Measurements from ENCODE around the gene MON1B.

DNA sequence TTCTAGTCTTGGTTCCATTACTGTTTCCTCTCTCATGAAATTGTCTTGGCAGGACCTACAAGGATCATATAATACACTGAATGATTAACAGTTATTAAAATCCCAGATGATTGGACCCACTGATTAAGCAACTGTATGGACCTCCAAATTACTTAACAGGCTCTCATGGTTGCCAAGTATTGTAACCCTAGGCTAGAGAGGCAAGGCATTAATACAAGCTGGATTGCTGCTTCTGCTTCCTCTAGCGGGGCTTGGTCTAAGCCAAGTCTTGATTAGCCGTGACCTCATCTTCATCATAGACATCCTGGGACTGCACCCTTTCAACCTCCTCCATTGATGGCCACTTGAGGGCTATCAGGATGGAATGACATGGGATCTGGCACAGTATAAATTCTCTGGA, 55.2 kb downstream of the MON1B start:
- TF ChIP-seq TEAD2 (tag; IDR thresholded peaks at IDR 0.05) (no peak), GTF2F1 (IDR thresholded peaks at IDR 0.05; ENCODE audit: low read depth, low read length) (no peak), SMAD4 (CRISPR knock-in tag; conservative IDR thresholded peaks at IDR 0.05) (no peak), RFX5 (IDR thresholded peaks at IDR 0.05; ENCODE audit: low read depth, low read length) (no peak), ZNF76 (CRISPR knock-in tag; IDR thresholded peaks at IDR 0.05; ENCODE audit: borderline replicate concordance) (no peak), GABPB2 (CRISPR knock-in tag; conservative IDR thresholded peaks at IDR 0.05) (no peak), MIER1 (IDR thresholded peaks at IDR 0.05; ENCODE audit: low read depth) (no peak)
- TF ChIP-seq, protein P1, sequence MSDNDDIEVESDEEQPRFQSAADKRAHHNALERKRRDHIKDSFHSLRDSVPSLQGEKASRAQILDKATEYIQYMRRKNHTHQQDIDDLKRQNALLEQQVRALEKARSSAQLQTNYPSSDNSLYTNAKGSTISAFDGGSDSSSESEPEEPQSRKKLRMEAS (CRISPR knock-in tag; IDR thresholded peaks at IDR 0.05): no peak
- TF ChIP-seq, protein P2, sequence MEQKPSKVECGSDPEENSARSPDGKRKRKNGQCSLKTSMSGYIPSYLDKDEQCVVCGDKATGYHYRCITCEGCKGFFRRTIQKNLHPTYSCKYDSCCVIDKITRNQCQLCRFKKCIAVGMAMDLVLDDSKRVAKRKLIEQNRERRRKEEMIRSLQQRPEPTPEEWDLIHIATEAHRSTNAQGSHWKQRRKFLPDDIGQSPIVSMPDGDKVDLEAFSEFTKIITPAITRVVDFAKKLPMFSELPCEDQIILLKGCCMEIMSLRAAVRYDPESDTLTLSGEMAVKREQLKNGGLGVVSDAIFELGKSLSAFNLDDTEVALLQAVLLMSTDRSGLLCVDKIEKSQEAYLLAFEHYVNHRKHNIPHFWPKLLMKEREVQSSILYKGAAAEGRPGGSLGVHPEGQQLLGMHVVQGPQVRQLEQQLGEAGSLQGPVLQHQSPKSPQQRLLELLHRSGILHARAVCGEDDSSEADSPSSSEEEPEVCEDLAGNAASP (IDR thresholded peaks at IDR 0.05): no peak

Data from K562 (cell line).